NOMO-1 (cell line): ENCODE data around the gene SH2D5.
A peak's percentile ranks its signal among the peaks of the same experiment; 100 is the strongest.
"Not testable (repeated sequence)": the region's sequence is repeated elsewhere in the genome, so short reads cannot be mapped to it uniquely, and the experiment has no call there.

ENCODE experiments used
- DNase-seq, 2 experiments: peaks; one replicate each; lab custom pipeline; 2025; ENCODE audit not compliant: unreplicated experiment in 2 of 2; lab: John Stamatoyannopoulos, UW

Gene SH2D5

GRCh38 chr1:20728371-20729154 lies 3.9 kb downstream of the SH2D5 start:
- no peak for DNase-seq

DNA sequence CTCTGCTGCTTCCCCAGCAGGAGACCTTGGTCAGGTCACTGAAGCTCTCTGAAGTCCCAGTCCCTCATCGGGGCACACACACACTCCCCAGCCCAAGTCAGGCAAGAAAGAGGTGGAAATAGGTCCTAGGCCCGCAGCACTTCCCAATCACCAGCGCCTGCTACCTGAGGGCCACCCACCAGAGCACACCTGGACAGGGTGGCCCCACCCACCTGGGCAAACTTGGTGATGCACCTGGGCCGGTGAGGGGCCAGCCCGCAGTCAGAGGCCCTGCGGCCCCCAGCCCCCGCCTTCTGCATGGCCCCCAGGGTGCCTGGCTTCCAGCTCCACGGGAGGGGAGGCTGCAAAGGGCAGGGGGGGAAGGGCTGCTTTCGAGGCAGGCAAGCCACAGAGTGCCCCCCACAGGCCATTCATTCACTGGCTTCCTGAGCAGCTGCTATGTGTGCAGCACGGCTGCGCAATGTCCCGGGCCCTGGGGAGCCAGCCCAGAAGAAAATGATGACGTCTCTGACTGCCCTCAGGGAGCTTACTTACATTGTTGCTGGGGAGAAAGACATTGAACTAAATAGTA lies 4.7 kb downstream of the SH2D5 start:
- no peak for DNase-seq

DNA sequence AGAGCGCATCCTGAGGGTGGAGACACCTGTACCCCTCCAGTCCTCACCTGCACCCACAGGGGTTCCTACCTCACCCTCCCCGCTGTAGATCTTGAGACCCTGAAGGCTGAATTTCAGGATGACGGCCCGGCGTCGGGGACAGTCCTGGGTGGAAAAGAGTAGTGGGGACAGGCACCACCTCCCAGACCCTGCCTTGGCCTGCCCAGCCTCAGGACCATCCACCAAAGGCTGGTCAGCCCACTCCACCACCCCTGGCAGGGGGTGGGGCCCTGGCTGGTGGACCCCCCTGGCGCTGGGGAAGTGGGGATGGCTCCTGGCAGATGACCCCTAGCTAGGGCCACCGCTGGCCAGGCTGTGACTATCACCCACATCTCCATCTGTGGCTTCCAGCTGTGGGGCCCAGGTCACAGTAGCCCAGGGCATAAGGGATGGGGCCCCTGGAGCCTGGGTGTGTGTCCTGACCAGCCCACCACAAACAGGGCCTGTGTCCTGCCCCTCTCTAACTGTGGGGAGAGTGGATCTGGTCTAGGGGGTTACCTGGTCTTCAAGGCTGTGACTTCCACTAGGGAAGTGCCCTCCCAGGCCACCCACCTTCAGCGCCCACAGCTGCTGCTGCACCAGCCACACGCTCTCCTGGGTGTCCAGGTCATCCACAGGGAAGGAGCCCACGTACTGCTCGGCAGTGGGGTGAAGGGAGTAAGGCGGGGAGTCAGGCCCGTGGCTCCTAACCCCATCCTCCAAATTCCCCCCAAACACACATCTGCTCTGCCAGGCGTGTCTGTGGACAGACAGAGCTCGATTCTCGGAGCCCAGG lies 5.4 kb downstream of the SH2D5 start:
- DNase-seq, result no peak

- DNase-seq, result no peak
Measured at GRCh38 chr1:20726118-20726911, 6.2 kb downstream of the SH2D5 start.

GRCh38 chr1:20725189-20726117 lies 7.0 kb downstream of the SH2D5 start:
- no peak for DNase-seq

DNA sequence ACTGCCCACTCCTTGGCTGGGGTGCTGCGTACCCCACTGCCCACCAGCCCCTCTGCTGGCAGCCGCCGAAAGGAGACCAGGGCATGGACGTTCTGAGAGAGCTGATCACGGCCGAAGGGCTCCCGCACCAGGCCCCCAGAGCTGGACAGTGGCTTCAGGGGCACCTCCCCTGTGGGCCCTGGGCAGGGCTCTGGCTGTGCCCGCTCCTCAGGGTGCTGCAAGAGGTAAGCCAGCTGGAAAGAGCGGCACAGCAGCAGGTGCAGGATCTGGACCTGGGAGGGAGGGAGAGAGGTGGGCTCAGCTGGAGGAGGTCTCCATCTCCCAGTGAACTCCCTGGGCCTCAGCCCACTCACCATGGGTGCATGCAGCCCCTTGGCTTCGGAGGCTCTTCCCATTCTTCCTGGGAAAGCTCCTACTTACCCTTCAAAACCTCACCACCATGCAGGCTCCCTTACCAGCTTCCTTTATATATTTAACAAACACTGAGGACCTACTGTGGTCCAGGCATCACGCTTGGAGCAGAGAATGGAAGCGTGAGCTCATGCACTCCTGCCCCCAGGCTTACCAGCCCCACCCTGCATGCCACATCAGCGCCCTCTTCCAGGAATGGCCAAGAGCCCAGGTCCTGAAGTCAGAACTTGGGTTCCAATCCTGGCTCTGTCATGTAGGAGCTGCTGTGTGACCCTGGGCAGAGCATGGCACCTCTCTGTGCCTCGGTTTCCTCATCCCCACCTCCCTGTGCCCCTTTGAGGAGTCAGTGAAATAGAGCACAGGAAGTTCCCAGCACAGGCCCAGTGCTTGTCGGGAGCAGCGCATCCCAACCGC lies 7.9 kb downstream of the SH2D5 start:
- no peak for DNase-seq

- DNase-seq, result no peak
Measured at GRCh38 chr1:20723537-20724363, 8.8 kb downstream of the SH2D5 start.

GRCh38 chr1:20723159-20723536 lies 9.4 kb downstream of the SH2D5 start:
- no peak for DNase-seq

DNA sequence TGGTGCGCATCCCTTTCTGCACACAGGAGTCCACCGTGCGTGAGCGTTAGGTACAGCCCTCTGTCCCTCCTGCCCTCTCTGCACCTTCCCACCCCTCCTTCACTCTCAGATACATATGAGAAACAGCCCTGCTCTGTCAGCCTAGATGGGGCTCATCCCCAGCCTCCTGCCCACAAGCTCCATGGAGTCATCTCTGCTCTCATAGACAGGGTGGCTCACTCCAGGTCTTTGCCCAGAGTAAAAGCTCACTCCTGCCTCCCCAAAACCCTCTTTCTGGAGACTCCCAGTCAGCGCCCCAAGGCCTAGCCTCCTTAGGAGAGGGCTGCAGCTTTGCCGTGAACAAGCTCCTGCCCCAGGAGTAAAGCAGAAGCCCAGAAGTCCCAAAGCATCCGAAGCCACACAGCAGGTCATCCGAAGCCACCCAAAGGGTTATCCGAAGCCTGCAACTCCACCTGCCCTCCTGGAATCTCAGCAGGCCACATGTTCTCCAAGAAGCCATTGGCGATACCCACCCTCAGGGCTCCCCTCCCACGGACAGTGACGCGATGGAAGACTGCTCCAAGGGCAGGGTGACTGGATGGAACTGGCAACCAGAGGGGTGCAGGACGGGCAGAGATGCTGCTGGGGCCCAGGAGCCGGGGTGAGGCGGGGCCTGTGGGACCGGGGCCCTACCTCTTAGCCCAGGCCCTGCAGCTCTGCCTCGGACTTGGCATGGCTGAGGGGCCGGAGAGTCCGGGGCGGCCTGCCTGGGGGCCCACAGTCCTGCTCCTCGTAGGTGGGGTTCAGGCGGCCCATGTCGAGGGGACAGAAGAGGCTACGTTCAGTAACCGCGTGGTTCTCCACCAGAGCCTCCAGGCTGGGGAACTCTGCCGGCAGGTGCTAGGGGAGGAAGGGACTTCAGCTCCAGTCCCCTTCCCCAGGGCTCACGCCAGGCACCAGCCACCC lies 11.1 kb downstream of the SH2D5 start:
- DNase-seq, result no peak

DNA sequence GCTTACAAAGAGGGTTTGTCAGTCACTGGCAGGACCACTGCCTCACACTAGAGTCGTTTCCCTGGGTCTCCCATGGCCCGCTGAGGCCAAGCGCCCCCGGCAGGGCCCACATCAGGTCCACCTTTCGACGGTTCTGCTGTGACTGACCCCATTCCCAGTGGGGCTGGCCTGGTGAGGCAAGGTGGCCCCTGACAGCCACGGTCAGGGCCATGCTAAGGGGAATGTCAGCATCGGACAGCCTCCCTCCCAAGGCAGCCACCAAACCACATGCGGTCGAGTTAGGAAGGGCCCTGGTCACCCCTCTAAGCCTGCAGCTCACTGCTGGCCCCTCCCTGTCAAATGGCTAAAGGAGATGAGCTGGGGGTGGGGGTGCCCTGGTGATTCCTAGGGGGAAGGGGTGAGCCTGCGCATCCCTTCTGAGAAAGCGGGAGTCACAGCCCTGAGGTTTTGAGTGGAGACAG lies 11.8 kb downstream of the SH2D5 start:
- no peak for DNase-seq

DNA sequence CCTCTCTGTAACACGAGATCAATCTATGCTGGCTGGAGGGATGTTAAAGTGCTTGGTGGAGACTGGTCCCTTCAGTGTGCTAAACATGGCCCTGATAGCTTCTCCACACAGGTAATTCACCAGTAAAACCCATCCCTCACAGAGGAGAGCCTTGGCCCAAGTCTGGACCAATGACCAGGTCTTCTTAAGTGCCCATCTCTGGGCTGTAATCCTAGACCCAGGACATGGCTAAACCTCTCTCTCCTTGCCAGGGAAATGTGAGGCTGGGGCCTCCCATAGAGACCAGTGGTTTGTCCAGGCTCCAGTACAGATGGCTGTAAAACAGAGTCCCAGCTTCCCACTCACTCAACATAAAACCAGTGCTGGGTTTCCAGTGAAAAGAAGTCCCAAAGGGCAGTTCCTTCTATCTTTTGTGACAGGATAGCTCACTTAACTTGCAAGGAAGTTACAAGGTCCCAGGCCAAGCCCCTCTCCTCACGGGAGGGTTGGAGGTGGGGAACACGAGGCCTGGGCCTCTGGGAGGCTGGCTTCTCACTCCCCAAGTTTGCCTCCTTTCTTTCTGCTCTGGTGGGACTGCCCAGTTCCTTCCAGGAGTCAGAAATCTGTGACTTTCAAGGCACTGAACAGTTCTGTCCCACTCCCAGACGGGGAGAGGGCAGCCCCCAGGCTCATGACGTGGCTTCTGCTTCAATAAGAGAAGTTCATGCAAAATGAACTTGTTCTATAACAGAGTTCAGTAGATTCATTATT lies 12.5 kb downstream of the SH2D5 start:
- DNase-seq, result no peak

- DNase-seq, result no peak
Measured at GRCh38 chr1:20719261-20719660, 13.2 kb downstream of the SH2D5 start.

DNA sequence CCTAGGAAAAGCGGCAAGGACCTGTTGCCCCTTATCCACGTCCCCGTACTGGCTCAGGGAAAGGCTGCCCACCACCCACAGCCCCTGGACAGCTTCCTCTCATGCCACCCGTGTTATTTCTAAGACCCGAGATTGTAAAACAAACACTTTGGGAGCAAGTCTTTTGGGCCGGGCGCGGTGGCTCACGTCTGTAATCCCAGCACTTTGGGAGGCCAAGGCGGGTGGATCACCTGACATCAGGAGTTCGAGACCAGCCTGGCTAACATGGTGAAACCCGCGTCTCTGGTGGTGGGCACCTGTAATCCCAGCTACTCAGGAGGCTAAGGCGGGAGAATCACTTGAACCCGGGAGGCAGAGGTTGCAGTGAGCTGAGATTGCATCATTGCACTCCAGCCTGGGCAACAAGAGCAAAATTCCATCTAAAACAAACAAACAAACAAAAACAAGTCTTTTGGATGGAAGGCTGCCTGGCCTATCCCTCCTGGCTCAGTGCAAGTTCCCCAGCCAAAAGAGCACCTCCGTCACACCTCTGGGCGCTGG lies 14.1 kb downstream of the SH2D5 start:
- DNase-seq, result not testable (repeated sequence)

DNA sequence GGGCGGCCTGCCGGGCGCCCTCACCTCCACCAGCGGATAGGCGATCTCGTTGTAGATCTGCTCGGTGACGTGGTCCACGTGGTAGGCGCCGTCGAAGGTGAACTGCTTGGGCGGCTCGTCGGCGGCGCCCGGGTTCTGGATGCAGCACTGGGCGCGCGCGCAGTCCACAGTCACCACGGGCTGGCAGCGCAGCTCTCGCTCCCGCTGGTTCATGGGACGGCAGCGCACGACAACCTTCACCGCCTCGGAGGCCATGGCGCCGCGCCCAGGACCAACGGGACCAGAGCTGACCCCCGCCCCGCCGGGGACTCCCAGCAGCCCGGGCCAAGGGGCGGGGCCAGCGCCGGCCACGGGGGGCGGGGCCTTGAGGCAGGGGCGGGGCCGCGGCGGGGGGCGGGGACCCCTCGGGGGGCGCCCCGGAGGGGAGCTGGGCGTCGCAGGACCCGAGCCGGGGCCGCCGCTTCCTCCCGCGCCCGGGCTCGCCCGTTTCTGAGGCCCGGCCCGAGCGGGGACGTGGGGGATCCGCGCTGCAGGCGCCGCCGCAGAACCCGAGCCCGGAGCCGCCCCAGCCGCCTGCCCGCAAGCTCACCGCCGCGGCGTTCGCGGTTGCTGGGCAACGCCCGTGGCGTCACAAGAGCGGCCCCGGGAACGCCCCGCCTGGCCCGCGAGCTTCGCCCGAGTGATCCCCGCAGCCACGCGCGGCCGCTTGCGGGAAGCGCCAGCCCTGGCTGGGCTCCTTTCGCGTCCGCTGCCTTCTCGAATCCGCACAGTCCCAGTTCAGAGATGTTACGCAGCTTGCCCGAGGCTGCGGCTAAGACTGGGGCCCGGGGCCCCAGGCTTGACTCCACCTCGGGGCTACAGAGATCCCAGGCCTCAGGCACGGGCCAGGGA lies 14.8 kb downstream of the SH2D5 start, which contains the start of gene KIF17:
Gene KIF17, minus strand, starts transcription at position 556 of the 891 bp plus-strand sequence. Its CDS starts 301 bp downstream, at position 255.
- DNase-seq, result peak; percentile 44 to 55

DNA sequence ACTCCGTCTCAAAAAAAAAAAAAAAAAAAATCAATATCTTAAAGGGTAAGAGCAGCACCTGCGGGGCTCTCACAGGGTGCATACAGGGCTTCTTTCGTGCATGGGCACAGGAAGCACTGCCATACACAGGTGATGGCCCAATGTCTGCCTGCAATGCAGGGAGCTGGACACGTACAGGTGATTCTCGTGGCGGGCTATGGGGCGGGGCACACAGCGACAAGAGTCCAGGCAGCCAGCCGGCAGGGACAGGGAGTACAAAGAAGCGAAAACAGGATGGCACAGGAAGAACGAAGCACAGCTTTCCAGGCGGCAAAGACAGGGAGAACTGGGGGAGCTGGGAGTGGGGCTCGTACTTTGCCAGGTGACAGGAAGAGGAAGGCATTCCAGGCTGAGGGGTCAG lies 16.3 kb downstream of the SH2D5 start:
- no peak for DNase-seq
